ENCODE measurements around the gene CRY2.

- TF ChIP-seq CTCF (IDR thresholded peaks at IDR 0.05) (no peak), POLR2A (IDR thresholded peaks at IDR 0.05) (no peak)
Measured at GRCh38 chr11:45902452-45903380, 55.4 kb downstream of the CRY2 start.
